ENCODE measurements around the gene CASP10.
"Not testable (repeated sequence)": the region's sequence is repeated elsewhere in the genome, so short reads cannot be mapped to it uniquely, and the experiment has no call there.

The CASP10 gene

DNA sequence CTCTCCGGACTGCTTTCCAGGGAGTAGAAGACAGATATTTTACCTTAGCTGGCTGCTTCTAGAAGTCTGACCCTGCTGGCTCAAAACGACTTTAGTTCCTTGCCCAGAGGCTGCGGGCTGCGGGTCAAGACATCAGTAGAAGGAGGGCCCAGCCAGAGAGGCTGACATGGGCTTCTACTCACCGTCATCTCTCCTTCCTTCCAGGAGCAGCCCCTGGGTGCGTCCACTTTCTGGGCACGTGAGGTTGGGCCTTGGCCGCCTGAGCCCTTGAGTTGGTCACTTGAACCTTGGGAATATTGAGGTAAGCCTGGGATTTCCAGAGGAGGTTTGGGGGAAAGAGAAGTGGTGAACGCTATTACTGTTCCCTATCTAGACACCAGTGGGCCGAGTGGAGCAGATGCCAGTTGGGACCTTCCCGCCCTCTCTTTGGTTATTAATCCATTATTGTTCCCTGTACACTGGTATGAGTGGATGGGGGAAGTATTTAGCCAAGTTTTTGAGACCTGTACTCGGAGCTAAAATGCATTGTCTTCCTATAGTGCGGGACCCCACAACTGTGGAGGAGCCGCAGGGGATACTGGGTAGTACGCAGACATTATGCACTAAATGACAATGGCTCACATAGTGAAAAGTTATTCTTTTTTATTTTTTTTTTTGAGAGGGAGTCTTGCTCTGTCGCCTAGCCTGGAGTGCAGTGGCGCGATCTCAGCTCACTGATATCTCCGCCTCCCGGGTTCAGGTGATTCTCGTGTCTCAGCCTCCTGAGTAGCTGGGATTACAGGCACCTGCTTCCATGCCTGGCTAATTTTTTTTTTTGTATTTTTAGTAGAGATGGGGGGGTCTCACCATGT, 51.1 kb downstream of the CASP10 start:
- Histone ChIP-seq H3K27me3 (ENCODE audit: insufficient read depth, low read length) (no peaks in the 10 kb centered on the region), H3K36me3 (ENCODE audit: insufficient read depth, low read length) (no peaks in the 10 kb centered on the region), H3K4me1 (ENCODE audit: control insufficient read depth, insufficient read depth, low read length, unreplicated experiment) (peaks cover 24% of the 10 kb centered on the region), H3K79me2 (ENCODE audit: control insufficient read depth, insufficient read depth, low read length, unreplicated experiment) (no peaks in the 10 kb centered on the region), H3K27ac (ENCODE audit: low read depth, low read length) (no peak overlapping the region), H3K4me3 (ENCODE audit: low read depth, low read length) (peak overlapping the region; percentile 44), H2AFZ (ENCODE audit: low read length, unreplicated experiment) (peak overlapping the region; percentile 34)

GRCh38 chr2:201234663-201235135, 51.8 kb downstream of the CASP10 start:
- peaks cover 27% of the 10 kb centered on the region for H3K4me1 ChIP-seq (ENCODE audit: control insufficient read depth, insufficient read depth, low read length, unreplicated experiment)
- H3K27me3 ChIP-seq (ENCODE audit: insufficient read depth, low read length): no peaks in the 10 kb centered on the region
- H2AFZ ChIP-seq (ENCODE audit: low read length, unreplicated experiment): peak overlapping the region; percentile 10
- peak overlapping the region; percentile 7; the same call in 1 of the 2 replicates for H3K4me3 ChIP-seq (ENCODE audit: low read depth, low read length)
- H3K27ac ChIP-seq (ENCODE audit: low read depth, low read length): no peak overlapping the region
- no peaks in the 10 kb centered on the region for H3K36me3 ChIP-seq (ENCODE audit: insufficient read depth, low read length)
- no peaks in the 10 kb centered on the region for H3K79me2 ChIP-seq (ENCODE audit: control insufficient read depth, insufficient read depth, low read length, unreplicated experiment)

DNA sequence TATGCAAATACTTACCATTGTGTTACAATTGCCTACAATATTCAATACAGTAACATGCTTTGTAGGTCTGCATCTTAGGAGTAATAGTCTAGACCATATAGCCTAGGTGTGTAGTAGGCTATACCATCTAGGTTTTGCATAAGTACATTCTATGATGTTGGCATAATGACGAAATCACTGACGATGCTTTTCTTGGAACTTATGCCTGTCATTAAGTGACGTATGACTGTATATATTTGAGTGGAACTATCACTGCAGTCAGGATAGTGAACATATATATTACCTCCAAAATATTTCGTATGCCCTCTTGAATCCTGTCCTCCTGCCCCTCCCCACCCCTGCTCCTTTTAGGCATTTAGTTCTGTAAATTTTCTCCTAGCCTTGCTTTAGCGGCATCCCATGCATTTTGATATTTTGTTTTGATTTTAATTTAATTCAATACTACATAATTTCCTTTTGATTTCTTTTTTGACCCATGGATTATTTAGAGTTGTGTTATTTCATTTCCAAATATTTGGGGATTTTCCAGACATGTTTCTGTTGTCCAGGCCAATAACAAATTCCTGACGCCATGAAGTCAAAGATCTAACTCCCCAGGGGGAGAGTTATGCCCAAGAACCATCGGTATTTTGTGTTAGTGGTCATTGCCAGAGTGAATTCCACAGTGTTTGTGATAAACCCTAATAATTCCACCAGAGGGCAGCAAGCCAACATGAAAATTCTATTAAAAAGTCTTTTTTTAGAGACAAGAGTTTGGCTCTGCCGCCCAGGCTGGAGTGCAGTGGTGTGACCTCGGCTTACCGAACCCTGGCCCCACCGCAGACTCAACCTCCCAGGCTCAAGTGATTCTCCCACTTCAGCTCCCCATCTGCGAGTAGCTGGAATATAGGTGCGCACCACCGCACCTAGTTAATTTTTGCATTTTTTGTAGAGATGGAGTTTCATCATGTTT, 53.2 kb downstream of the CASP10 start:
- peak overlapping the region; percentile 77 for H2AFZ ChIP-seq (ENCODE audit: low read length, unreplicated experiment)
- H3K4me1 ChIP-seq (ENCODE audit: control insufficient read depth, insufficient read depth, low read length, unreplicated experiment): peaks cover 32% of the 10 kb centered on the region
- no peaks in the 10 kb centered on the region for H3K79me2 ChIP-seq (ENCODE audit: control insufficient read depth, insufficient read depth, low read length, unreplicated experiment)
- no peaks in the 10 kb centered on the region for H3K36me3 ChIP-seq (ENCODE audit: insufficient read depth, low read length)
- no peaks in the 10 kb centered on the region for H3K27me3 ChIP-seq (ENCODE audit: insufficient read depth, low read length)
- peak overlapping the region; percentile 64 for H3K4me3 ChIP-seq (ENCODE audit: low read depth, low read length)
- H3K27ac ChIP-seq (ENCODE audit: low read depth, low read length): peak overlapping the region; percentile 22

DNA sequence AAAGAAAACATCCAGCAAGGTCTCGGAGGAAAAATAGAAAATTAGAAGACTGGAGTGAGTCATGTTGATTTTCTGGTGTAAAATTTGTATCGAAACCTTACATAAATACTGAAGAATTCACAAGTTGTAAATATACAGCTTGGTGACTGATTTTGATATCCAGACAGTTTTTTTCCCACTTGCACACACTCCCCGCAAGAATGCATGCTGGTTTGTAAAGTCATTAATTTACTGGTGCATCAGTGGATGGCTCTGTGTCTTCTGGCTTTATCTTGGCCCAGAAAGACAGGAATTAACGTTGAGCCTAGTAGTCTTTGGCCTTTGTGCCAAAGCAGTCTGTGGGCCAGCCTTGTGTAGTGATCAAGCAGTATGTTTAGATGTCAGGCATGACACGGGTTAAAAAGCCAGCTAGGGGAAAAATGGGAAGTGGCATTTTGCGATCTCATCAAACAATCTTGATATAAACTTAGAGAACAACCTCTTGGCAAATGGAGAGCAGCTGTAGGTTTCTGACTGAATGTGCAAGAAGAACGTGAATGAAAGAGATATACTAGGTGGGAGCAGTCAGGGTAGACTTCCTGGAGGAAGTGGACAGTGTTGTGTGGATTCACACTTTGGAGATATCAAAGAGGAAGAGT, 54.7 kb downstream of the CASP10 start:
- Histone ChIP-seq H3K36me3 (ENCODE audit: insufficient read depth, low read length) (no peaks in the 10 kb centered on the region), H3K79me2 (ENCODE audit: control insufficient read depth, insufficient read depth, low read length, unreplicated experiment) (no peaks in the 10 kb centered on the region), H3K27ac (ENCODE audit: low read depth, low read length) (no peak overlapping the region), H3K4me3 (ENCODE audit: low read depth, low read length) (no peak overlapping the region), H2AFZ (ENCODE audit: low read length, unreplicated experiment) (no peak overlapping the region), H3K4me1 (ENCODE audit: control insufficient read depth, insufficient read depth, low read length, unreplicated experiment) (peaks cover 28% of the 10 kb centered on the region), H3K27me3 (ENCODE audit: insufficient read depth, low read length) (no peaks in the 10 kb centered on the region)

DNA sequence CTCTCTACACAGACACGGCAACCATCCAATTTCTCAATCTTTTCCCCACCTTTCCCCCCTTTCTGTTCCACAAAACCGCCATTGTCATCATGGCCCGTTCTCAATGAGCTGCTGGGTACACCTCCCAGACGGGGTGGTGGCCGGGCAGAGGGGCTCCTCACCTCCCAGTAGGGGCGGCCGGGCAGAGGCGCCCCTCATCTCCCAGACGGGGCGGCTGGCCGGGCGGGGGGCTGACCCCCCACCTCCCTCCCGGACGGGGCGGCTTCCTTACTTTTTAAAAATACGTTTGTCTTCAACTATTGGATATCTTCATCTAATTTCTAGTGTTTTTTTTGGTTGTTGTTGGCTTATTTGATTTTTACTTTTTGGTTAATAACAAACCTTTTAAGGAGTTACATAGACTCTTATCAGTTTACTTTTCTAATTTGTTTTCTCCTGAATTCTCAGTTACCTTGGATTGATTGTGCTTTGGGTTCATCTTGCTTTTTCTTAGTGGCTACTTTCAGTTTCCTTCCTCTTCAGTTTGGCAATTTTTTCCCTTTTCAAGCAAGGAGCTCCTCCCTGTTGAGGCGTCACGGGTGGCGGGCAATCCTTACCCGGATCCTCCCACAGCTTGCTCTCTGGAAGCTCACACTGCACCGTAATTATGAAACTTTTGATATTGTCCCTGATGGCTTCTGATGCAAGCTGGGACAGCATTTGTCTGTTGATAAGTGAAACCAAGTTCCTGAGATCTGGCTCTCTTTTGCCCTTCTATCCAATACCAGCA, 56.4 kb downstream of the CASP10 start:
- peaks cover 25% of the 10 kb centered on the region for H3K4me1 ChIP-seq (ENCODE audit: control insufficient read depth, insufficient read depth, low read length, unreplicated experiment)
- H3K27me3 ChIP-seq (ENCODE audit: insufficient read depth, low read length); H3K79me2 ChIP-seq (ENCODE audit: control insufficient read depth, insufficient read depth, low read length, unreplicated experiment); H3K36me3 ChIP-seq (ENCODE audit: insufficient read depth, low read length): not testable (repeated sequence)
- H3K4me3 ChIP-seq (ENCODE audit: low read depth, low read length): peak overlapping the region; percentile 9; the same call in 1 of the 2 replicates
- H2AFZ ChIP-seq (ENCODE audit: low read length, unreplicated experiment): peak overlapping the region; percentile 48
- H3K27ac ChIP-seq (ENCODE audit: low read depth, low read length): peak overlapping the region; percentile 57; the same call in 1 of the 2 replicates

DNA sequence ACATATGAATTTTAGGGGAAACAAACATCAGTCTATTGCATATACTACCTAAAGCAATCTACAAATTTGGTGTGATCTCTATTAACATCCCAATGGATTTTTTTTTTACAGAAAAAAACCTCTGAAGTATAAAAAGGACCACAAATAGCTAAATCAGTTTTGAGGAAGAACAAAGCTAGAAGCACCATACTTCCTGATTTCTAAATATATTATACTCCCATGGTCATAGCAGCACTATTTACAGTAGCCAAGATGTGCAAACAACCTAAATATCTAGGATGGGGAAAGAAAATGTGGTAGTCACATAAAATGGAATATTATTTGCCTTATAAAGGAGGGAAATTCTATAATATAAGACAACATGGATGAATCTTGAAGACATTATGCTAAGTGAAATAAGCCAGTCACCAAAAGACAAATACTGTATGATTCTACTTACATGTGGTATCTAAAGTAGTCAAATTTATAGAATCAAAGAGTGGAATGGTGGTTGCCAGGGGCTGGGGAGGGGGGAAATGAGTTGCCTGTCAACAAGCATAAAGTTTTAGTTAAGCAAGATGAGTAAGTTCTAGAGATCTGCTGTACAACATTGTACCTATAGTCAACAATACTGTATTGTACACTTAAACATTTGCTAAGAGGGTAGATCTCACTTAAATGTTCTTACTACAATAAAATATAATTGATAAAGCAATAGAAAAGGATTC, 59.8 kb downstream of the CASP10 start:
- Histone ChIP-seq H3K27me3 (ENCODE audit: insufficient read depth, low read length) (no peaks in the 10 kb centered on the region), H2AFZ (ENCODE audit: low read length, unreplicated experiment) (no peak overlapping the region), H3K27ac (ENCODE audit: low read depth, low read length) (no peak overlapping the region), H3K4me1 (ENCODE audit: control insufficient read depth, insufficient read depth, low read length, unreplicated experiment) (peaks cover 8% of the 10 kb centered on the region), H3K79me2 (ENCODE audit: control insufficient read depth, insufficient read depth, low read length, unreplicated experiment) (no peaks in the 10 kb centered on the region), H3K36me3 (ENCODE audit: insufficient read depth, low read length) (no peaks in the 10 kb centered on the region), H3K4me3 (ENCODE audit: low read depth, low read length) (no peak overlapping the region)

- Histone ChIP-seq H3K79me2 (ENCODE audit: control insufficient read depth, insufficient read depth, low read length, unreplicated experiment) (no peaks in the 10 kb centered on the region), H3K27me3 (ENCODE audit: insufficient read depth, low read length) (no peaks in the 10 kb centered on the region), H3K4me1 (ENCODE audit: control insufficient read depth, insufficient read depth, low read length, unreplicated experiment) (peaks cover 3% of the 10 kb centered on the region), H3K4me3 (ENCODE audit: low read depth, low read length) (no peak overlapping the region), H2AFZ (ENCODE audit: low read length, unreplicated experiment) (no peak overlapping the region), H3K27ac (ENCODE audit: low read depth, low read length) (no peak overlapping the region), H3K36me3 (ENCODE audit: insufficient read depth, low read length) (no peaks in the 10 kb centered on the region)
These were observed 61.9 kb downstream of the CASP10 start for GRCh38 chr2:201244829-201245228.

DNA sequence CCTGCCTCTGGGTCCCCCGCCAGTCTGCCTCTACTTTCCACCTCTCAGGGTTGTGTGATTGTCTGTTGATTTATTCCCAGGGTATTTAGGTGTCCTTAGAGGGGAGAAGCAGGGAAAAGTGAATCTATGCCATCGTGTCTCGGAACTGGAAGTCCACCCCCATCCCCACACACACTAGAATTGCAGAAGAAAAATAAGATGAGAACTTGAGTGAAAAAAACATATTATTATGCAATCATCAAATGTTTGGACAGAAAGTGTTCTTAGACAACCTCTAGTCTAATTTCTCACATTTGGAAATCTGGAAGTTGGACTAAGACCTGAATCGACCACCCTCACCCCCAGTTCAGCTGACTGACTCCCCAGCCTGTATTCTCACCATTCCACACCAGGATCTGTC, 63.3 kb downstream of the CASP10 start:
- Histone ChIP-seq H3K79me2 (ENCODE audit: control insufficient read depth, insufficient read depth, low read length, unreplicated experiment) (no peaks in the 10 kb centered on the region), H3K27ac (ENCODE audit: low read depth, low read length) (no peak overlapping the region), H2AFZ (ENCODE audit: low read length, unreplicated experiment) (no peak overlapping the region), H3K36me3 (ENCODE audit: insufficient read depth, low read length) (no peaks in the 10 kb centered on the region), H3K4me1 (ENCODE audit: control insufficient read depth, insufficient read depth, low read length, unreplicated experiment) (no peaks in the 10 kb centered on the region), H3K27me3 (ENCODE audit: insufficient read depth, low read length) (no peaks in the 10 kb centered on the region), H3K4me3 (ENCODE audit: low read depth, low read length) (no peak overlapping the region)

- H3K27ac ChIP-seq (ENCODE audit: low read depth, low read length): no peak overlapping the region
- H3K79me2 ChIP-seq (ENCODE audit: control insufficient read depth, insufficient read depth, low read length, unreplicated experiment): no peaks in the 10 kb centered on the region
- no peaks in the 10 kb centered on the region for H3K4me1 ChIP-seq (ENCODE audit: control insufficient read depth, insufficient read depth, low read length, unreplicated experiment)
- no peak overlapping the region for H2AFZ ChIP-seq (ENCODE audit: low read length, unreplicated experiment)
- no peaks in the 10 kb centered on the region for H3K36me3 ChIP-seq (ENCODE audit: insufficient read depth, low read length)
- H3K27me3 ChIP-seq (ENCODE audit: insufficient read depth, low read length): no peaks in the 10 kb centered on the region
- no peak overlapping the region for H3K4me3 ChIP-seq (ENCODE audit: low read depth, low read length)
These were observed 65.4 kb downstream of the CASP10 start for GRCh38 chr2:201248288-201248844.

Data from ACC112 (cell line).